SK-N-MC (cell line): ENCODE results near the gene PTGES.

ENCODE experiments used
- EZH2 ChIP-seq: fragments of 200-600 bp; sonication (generic); IDR thresholded peaks from one replicate; pipeline ENCODE4 v1.6.1; 2017; ENCODE audit warnings: antibody characterized with exemption
- FOXP2 ChIP-seq: optimal IDR thresholded peaks from 2 replicates; pipeline ENCODE3; 2011; ENCODE audit warnings: mild to moderate bottlenecking, moderate library complexity; ENCODE audit not compliant: insufficient read depth; ENCODE audit errors: extremely low read length, control extremely low read depth
- POLR2AphosphoS5 ChIP-seq: IDR thresholded peaks from 2 replicates; pipeline ENCODE4 v1.6.1; 2012; ENCODE audit warnings: mild to moderate bottlenecking, low read depth, low read length, borderline replicate concordance

GRCh38 chr9:129720865-129721545 lies 31.8 kb downstream of the PTGES start:
- TF ChIP-seq EZH2 (no peak), POLR2AphosphoS5 (no peak), FOXP2 (no peak)
